Natural killer cell (primary cell): ENCODE data around the gene DIPK2A. TPM values are rescaled to one million over a fixed set of nuclear protein-coding genes. Genes with fewer than 3 reads are reported as not detected.

Experiments
- ATAC-seq, 3 donors: fragments of 150-1000 bp in 2 of 3; fragments of 200-7000 bp in 1 of 3; cut with Tn5 transposase; 1 replicate in 1 of 3; 2 replicates in 2 of 3; pipeline ENCODE4 v1.10.0; 2021; ENCODE audit warnings: mild to moderate bottlenecking in 2 of 3, moderate library complexity in 2 of 3
- DNase-seq, 2 donors: peaks; one replicate each; pipeline versions ENCODE4 v3.0.0 to v3.0.0-alpha.2; 2013 to 2021; ENCODE audit warnings: mixed read lengths in 1 of 2
- H3K27ac ChIP-seq: one replicate; pipeline ENCODE4 v1.5.1; 2013; ENCODE audit warnings: mild to moderate bottlenecking, low read length
- H3K27me3 ChIP-seq: one replicate; pipeline ENCODE4 v1.6.1; 2013; ENCODE audit warnings: low read length; ENCODE audit not compliant: control insufficient read depth, insufficient read depth
- H3K36me3 ChIP-seq: one replicate; pipeline ENCODE4 v1.6.1; 2013; ENCODE audit warnings: low read length; ENCODE audit not compliant: control insufficient read depth, insufficient read depth
- H3K4me1 ChIP-seq: one replicate; pipeline ENCODE4 v1.6.1; 2013; ENCODE audit warnings: low read length; ENCODE audit not compliant: control insufficient read depth, insufficient read depth
- H3K4me3 ChIP-seq: one replicate; pipeline ENCODE4 v1.5.1; 2013; ENCODE audit warnings: low read length
- H3K9me3 ChIP-seq: one replicate; pipeline ENCODE4 v1.6.1; 2013; ENCODE audit warnings: low read length; ENCODE audit not compliant: control insufficient read depth, insufficient read depth
- H3K27ac Mint-ChIP-seq, 2 donors: one replicate each; pipeline ENCODE4 v1.8.0; 2022; ENCODE audit warnings: mild to moderate bottlenecking in 2 of 2, mixed read lengths in 2 of 2, moderate library complexity in 1 of 2
- H3K27me3 Mint-ChIP-seq, 2 donors: one replicate each; pipeline ENCODE4 v1.8.0; 2022; ENCODE audit warnings: low read depth in 2 of 2, mixed read lengths in 2 of 2
- H3K36me3 Mint-ChIP-seq: one replicate; pipeline ENCODE4 v1.8.0; 2022; ENCODE audit warnings: mixed read lengths
- H3K4me1 Mint-ChIP-seq, 2 donors: one replicate each; pipeline ENCODE4 v1.8.0; 2022; ENCODE audit warnings: mixed read lengths in 2 of 2
- H3K4me3 Mint-ChIP-seq: one replicate; pipeline ENCODE4 v1.8.0; 2022; ENCODE audit warnings: mild to moderate bottlenecking, moderate library complexity, mixed read lengths
- H3K9me3 Mint-ChIP-seq, 2 donors: one replicate each; pipeline ENCODE4 v1.8.0; 2022; ENCODE audit warnings: mixed read lengths in 2 of 2
- WGBS: methylation state at CpG from one replicate; pipeline ENCODE4 v1.1.7; 2013; ENCODE audit warnings: missing lambda C conversion rate; ENCODE audit not compliant: insufficient coverage; 5-methylcytosine and 5-hydroxymethylcytosine counted together
- intact Hi-C: fragments of 100-400 bp; cut with micrococcal nuclease; formaldehyde crosslinking; loops from one replicate; pipeline ENCODE4 v1.14.2; 2022
- total RNA-seq, 4 donors: library from RNA; stranded (reverse); fragments of 120-200 nt in 1 of 4; gene quantifications; one replicate each; pipeline versions ENCODE4 v1.2.3 to v1.2.4, GENCODE V29; 2013 to 2022
- TF ChIP-seq, protein P1 (sequence below): fragments of 200-600 bp; IDR thresholded peaks from one replicate; pipeline ENCODE4 v1.8.0; 2022; ENCODE audit warnings: antibody characterized with exemption

DIPK2A gene
- total RNA-seq, 3 donors from 2014 or later (not counting 1 experiment from before 2014, with no cell fraction given): 18.7 to 39.6 (median 28.2) TPM

DNA sequence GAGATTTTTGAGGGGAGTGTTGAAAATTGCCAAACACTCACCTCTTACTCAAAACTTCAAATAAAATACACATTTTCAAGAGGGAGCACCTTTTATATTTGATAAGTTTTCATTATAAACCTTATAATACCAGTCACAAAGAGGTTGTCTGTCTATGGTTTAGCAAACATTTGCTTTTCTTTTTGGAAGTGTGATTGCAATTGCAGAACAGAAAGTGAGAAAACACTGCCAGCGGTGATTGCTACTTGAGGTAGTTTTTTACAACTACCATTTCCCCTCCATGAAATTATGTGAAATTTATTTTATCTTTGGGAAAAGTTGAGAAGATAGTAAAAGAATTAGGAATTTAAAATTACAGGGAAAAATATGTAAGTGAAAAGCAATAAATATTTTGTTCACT lies 20.1 kb downstream of the DIPK2A start:
- Mint-ChIP-seq H3K9me3 (no peaks in the 10 kb centered on the region), H3K4me1 (peaks cover 14 to 23% of the 10 kb centered on the region in 2 donors), H3K27me3 (no peaks in the 10 kb centered on the region), H3K27ac (no peak overlapping the region), H3K4me3 (no peak overlapping the region), H3K36me3 (peaks cover 7% of the 10 kb centered on the region)
- Histone ChIP-seq H3K36me3 (peaks cover 6% of the 10 kb centered on the region), H3K4me3 (no peak overlapping the region), H3K9me3 (no peaks in the 10 kb centered on the region), H3K27me3 (no peaks in the 10 kb centered on the region), H3K4me1 (no peaks in the 10 kb centered on the region), H3K27ac (no peak overlapping the region)
- TF ChIP-seq, protein P1, sequence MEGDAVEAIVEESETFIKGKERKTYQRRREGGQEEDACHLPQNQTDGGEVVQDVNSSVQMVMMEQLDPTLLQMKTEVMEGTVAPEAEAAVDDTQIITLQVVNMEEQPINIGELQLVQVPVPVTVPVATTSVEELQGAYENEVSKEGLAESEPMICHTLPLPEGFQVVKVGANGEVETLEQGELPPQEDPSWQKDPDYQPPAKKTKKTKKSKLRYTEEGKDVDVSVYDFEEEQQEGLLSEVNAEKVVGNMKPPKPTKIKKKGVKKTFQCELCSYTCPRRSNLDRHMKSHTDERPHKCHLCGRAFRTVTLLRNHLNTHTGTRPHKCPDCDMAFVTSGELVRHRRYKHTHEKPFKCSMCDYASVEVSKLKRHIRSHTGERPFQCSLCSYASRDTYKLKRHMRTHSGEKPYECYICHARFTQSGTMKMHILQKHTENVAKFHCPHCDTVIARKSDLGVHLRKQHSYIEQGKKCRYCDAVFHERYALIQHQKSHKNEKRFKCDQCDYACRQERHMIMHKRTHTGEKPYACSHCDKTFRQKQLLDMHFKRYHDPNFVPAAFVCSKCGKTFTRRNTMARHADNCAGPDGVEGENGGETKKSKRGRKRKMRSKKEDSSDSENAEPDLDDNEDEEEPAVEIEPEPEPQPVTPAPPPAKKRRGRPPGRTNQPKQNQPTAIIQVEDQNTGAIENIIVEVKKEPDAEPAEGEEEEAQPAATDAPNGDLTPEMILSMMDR: no peak
- no peak for ATAC-seq
- WGBS: no CpG with 5 or more reads among the region's 1 CpG
- DNase-seq: no peak
- intact Hi-C loops: no loop called here

DNA sequence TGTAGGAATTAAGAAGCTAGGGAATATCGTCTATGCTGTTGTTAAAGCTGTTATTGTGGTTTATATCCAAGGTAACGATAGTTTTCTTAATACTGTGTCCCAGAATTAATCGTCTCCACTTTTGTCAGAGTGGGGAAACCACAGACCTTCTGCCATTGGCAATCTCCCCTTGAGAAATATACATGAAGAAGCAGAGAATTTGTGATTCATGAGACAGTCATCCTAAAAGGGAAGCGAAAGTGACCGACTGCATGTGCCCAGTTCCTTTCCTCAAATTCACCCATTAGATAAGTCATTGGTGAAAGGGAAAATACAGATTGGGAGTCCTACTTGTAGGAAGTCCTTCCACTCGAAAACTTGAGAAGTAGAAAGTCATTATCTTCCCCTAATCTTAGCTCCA lies 26.6 kb downstream of the DIPK2A start:
- H3K27ac ChIP-seq: no peak overlapping the region
- TF ChIP-seq, protein P1: no peak

DNA sequence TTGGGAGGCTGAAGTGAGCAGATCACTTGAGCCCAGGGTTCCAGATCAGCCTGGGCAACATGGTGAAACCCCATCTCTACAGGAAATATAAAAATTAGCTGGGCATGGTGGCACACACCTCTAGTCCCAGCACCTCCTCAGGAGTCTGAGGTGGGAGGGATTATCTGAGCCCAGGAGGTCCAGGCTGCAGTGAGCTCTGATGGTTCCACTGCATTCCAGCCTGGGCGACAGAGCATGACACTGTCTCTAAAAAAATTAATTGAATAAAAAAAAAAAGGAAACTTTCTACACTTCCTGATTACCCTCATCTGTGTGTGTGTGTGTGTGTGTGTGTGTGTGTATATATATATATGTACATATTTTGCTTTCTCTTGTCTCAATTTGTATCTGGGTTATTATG lies 31.4 kb downstream of the DIPK2A start:
- H3K36me3 Mint-ChIP-seq: no peaks in the 10 kb centered on the region
- Histone ChIP-seq H3K36me3 (no peaks in the 10 kb centered on the region), H3K4me3 (no peak overlapping the region), H3K4me1 (no peaks in the 10 kb centered on the region), H3K9me3 (no peaks in the 10 kb centered on the region), H3K27ac (no peak overlapping the region), H3K27me3 (no peaks in the 10 kb centered on the region)
- no CpG with 5 or more reads among the region's 1 CpG for WGBS
- intact Hi-C loops: no loop called here
- H3K9me3 Mint-ChIP-seq: no peaks in the 10 kb centered on the region
- no peak for ATAC-seq
- no peak overlapping the region for H3K4me3 Mint-ChIP-seq
- H3K27me3 Mint-ChIP-seq: no peaks in the 10 kb centered on the region
- H3K4me1 Mint-ChIP-seq: no peaks in the 10 kb centered on the region
- DNase-seq: no peak
- no peak overlapping the region for H3K27ac Mint-ChIP-seq
- TF ChIP-seq, protein P1: no peak

More for the DNA sequence above, 26.6 kb downstream of the DIPK2A start:
- H3K4me3 Mint-ChIP-seq: no peak overlapping the region
- ATAC-seq: peak in 2 of 3 donors; percentile 15 to 24
- peaks cover 0 to 12% of the 10 kb centered on the region in 2 donors for H3K4me1 Mint-ChIP-seq
- H3K27ac Mint-ChIP-seq: no peak overlapping the region
- no peaks in the 10 kb centered on the region for H3K9me3 Mint-ChIP-seq
- no peaks in the 10 kb centered on the region for H3K36me3 ChIP-seq
- H3K27me3 ChIP-seq: no peaks in the 10 kb centered on the region
- 71% methylated on average over 5 of the region's 6 CpGs for WGBS
- peak in 1 of 2 donors; percentile 14 for DNase-seq
- no peak overlapping the region for H3K4me3 ChIP-seq
- no peaks in the 10 kb centered on the region for H3K9me3 ChIP-seq
- H3K36me3 Mint-ChIP-seq: peaks cover 3% of the 10 kb centered on the region
- intact Hi-C loops: no loop called here
- H3K4me1 ChIP-seq: no peaks in the 10 kb centered on the region
- no peaks in the 10 kb centered on the region for H3K27me3 Mint-ChIP-seq

DNA sequence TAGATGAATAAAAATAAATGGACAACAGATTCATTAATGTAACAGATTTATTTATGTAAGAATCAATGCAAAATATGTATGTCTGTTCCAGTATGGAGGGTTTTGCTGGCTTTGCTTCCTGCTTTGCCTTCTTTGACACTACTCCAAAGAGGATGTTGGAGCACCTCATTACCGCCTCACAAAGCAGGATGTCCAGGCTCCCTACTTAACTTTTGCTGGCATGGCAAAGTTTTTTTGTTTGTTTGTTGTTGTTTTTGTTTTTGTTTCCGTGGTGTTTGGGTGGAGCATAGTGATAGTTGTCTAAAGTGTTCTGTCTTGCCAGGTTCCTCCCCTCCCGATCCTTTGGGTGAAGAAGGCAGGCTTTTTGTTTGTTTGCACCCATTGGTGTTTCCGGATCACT lies 38.7 kb downstream of the DIPK2A start:
- DNase-seq (no peak), ATAC-seq (no peak)
- 94% methylated on average over 2 of the region's 4 CpGs for WGBS
- TF ChIP-seq, protein P1: no peak
- H3K27me3 ChIP-seq: no peaks in the 10 kb centered on the region
- no peak overlapping the region for H3K27ac ChIP-seq
- no peaks in the 10 kb centered on the region for H3K36me3 ChIP-seq
- no peaks in the 10 kb centered on the region for H3K4me1 ChIP-seq
- Mint-ChIP-seq H3K4me1 (no peaks in the 10 kb centered on the region), H3K27me3 (no peaks in the 10 kb centered on the region), H3K9me3 (no peaks in the 10 kb centered on the region), H3K36me3 (no peaks in the 10 kb centered on the region), H3K4me3 (no peak overlapping the region), H3K27ac (no peak overlapping the region)
- H3K9me3 ChIP-seq: no peaks in the 10 kb centered on the region
- H3K4me3 ChIP-seq: no peak overlapping the region
- intact Hi-C loops: no loop called here
